SW480 (cell line): ENCODE data around the gene CUZD1.

Source experiments
- DNase-seq: peaks from one replicate; pipeline ENCODE4 v3.0.0-alpha.2; 2016; ENCODE audit warnings: low spot score

CUZD1 gene

GRCh38 chr10:122814493-122814892, 31.2 kb downstream of the CUZD1 start:
- no peak for DNase-seq

DNA sequence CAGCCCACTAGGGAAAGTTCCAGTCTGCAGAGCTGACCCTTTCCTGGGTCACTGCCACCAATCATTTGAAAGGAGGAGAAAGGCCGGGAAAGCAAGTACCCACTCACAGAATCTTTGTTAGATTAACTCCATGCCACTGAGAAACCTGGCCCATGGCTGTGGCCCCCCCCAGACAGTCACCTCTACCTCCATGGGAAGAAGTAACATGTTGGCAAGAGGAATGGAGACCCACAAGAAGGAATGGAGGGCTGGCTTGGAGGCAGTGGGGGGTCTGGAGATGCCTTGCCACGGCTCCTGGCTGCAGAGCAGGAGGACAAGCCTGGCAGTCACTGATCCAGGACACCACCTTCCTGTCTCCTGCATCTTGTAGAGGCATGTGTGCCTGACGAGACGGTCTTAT, 32.9 kb downstream of the CUZD1 start:
- no peak for DNase-seq

GRCh38 chr10:122802282-122802681, 43.4 kb downstream of the CUZD1 start:
- no peak for DNase-seq

- DNase-seq: no peak
Observed at GRCh38 chr10:122798704-122799231, 46.9 kb downstream of the CUZD1 start.

DNA sequence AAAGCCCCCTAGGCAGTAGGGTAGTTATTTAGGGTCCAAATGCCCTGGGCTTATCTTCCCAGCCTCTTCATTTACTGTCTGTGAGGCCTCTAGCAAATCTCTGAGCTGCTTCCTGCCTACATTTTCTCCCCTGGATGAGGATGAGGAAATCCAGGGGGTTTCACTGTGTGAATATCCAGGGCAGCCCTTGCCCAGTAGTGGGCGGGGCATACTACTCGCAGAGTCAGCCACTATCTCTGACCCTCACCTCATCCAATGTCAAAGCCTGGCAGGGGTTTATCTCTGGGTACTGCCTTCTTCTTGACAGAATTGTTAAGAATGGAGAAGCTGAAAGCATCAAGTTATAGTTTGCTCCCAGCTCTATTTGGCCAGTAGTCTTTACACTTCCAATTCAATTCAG, 48.9 kb downstream of the CUZD1 start:
- DNase-seq: no peak

DNA sequence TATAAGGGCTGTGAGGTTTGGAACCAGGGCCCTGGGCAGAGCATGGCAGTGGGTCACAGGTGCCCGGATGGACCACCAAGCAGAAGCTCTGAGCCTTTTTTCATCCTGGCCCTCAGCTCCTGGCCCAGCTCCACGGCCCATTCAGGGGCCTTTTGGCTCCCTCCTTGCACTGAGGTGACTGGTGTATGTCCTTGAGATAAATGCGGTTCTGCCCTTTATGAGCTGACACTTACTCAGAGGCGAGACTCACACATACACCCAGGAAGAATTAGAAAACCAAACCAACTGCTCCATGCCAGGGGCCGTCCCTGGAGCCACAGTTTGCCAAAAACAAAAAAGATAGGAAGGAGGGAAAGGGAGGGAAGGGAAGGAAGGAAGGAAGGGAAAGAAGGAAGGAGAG, 49.7 kb downstream of the CUZD1 start:
- no peak for DNase-seq

- DNase-seq: peak; percentile 6
Observed at GRCh38 chr10:122786269-122786668, 59.4 kb downstream of the CUZD1 start.

DNA sequence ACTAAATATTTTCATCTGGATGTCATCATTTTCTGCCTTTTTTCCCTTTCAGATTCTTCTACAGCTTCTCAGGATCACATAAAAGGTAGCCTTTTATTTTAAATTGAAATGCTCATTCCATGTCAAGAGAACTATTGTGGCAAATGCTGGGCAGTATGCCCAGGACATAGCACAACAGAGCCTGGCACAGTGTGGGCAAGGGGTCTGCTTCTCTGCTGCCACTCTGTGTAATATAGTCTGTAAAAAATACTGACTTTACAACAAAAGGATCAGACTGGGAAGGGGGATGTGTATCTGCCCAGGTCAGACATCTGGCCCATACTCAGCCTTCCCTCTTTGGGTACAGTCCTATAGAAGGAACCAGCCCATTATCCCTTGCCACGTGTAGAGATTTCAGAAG, 62.7 kb downstream of the CUZD1 start:
- no peak for DNase-seq
